ENCODE data around the gene CD8A.

The CD8A gene

GRCh38 chr2:86806059-86806857 lies 15.5 kb upstream of the CD8A start:
- Histone ChIP-seq H3K9ac (ENCODE audit: low read length) (no peak overlapping the region), H3K27ac (ENCODE audit: low read depth, low read length) (no peak overlapping the region), H3K27me3 (ENCODE audit: control insufficient read depth, insufficient read depth, low read length) (peaks cover 9% of the 10 kb centered on the region), H3K36me3 (ENCODE audit: control insufficient read depth, insufficient read depth, low read length) (no peaks in the 10 kb centered on the region), H3K4me3 (ENCODE audit: low read length) (no peak overlapping the region), H3K4me1 (ENCODE audit: control insufficient read depth, insufficient read depth, low read length) (peaks cover 2% of the 10 kb centered on the region)

GRCh38 chr2:86800856-86801567 lies 10.3 kb upstream of the CD8A start:
- H3K4me1 ChIP-seq (ENCODE audit: control insufficient read depth, insufficient read depth, low read length) = no peaks in the 10 kb centered on the region
- no peak overlapping the region for H3K9ac ChIP-seq (ENCODE audit: low read length)
- no peak overlapping the region for H3K27ac ChIP-seq (ENCODE audit: low read depth, low read length)
- no peaks in the 10 kb centered on the region for H3K27me3 ChIP-seq (ENCODE audit: control insufficient read depth, insufficient read depth, low read length)
- H3K4me3 ChIP-seq (ENCODE audit: low read length) = no peak overlapping the region
- no peaks in the 10 kb centered on the region for H3K36me3 ChIP-seq (ENCODE audit: control insufficient read depth, insufficient read depth, low read length)

DNA sequence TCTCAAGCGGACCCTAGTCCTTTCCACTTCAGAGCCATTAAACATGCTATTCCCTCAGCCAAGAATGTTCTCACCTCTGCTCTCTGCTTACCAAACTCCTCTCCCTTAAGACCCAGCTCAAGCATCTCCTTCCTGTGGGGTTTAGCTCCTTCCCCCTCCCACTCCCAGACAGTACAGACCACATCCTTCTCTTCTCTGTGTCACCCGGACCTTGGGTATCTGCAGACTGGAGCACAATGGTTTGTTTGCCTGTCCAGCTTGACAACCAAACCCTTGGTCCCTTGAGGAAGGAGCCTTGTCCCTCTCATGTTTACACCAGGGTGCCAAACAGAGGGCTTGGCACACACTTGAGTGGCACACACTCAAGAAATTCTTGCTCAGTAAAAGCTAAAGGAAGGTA lies 4.1 kb upstream of the CD8A start:
- peaks cover 24% of the 10 kb centered on the region for H3K27me3 ChIP-seq (ENCODE audit: control insufficient read depth, insufficient read depth, low read length)
- no peaks in the 10 kb centered on the region for H3K4me1 ChIP-seq (ENCODE audit: control insufficient read depth, insufficient read depth, low read length)
- H3K36me3 ChIP-seq (ENCODE audit: control insufficient read depth, insufficient read depth, low read length) = no peaks in the 10 kb centered on the region
- no peak overlapping the region for H3K9ac ChIP-seq (ENCODE audit: low read length)
- H3K4me3 ChIP-seq (ENCODE audit: low read length) = no peak overlapping the region
- no peak overlapping the region for H3K27ac ChIP-seq (ENCODE audit: low read depth, low read length)

DNA sequence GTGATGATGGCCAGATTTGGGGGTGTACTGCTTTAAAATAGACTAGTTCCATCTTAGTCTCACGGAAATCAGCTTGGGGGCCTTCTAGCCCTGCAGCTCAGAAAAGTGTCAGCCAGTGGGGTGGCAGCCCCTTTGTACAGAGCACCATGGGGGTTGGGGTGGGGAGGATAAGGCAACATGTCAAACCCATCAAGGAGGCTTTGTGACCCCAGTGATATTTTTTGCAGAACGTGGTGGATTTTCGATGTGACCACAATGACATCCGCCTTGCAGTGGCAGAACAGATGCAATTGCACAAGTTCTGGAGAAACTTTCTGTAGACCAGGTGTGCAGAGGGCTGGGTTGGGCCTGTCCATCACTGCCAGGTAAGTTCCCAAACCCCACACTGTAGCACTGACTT lies 3.0 kb upstream of the CD8A start:
- Histone ChIP-seq H3K9ac (ENCODE audit: low read length) (no peak overlapping the region), H3K27me3 (ENCODE audit: control insufficient read depth, insufficient read depth, low read length) (peaks cover 33% of the 10 kb centered on the region), H3K27ac (ENCODE audit: low read depth, low read length) (no peak overlapping the region), H3K4me1 (ENCODE audit: control insufficient read depth, insufficient read depth, low read length) (no peaks in the 10 kb centered on the region), H3K36me3 (ENCODE audit: control insufficient read depth, insufficient read depth, low read length) (no peaks in the 10 kb centered on the region), H3K4me3 (ENCODE audit: low read length) (no peak overlapping the region)

DNA sequence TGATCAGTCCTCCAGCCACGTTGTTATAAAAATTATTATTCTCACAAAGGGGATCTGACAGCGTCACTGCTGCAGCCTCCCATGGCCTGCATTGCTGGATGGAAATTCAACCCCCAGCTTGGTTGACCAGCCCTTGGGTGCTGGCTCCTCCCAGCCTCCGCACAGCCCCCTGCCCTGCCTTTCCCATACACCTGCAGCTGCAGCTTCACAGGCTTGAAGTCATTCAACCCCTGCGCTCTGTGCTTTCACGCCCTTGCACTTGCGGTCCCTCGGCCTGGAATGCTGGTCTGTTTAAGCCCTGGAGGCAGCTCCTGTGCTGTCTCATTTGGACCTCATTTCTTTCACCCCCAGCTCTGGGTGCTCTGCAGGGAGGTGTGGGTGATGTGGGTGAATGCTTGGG lies 860 bp upstream of the CD8A start:
- H3K27me3 ChIP-seq (ENCODE audit: control insufficient read depth, insufficient read depth, low read length) = peaks cover 36% of the 10 kb centered on the region
- H3K4me1 ChIP-seq (ENCODE audit: control insufficient read depth, insufficient read depth, low read length) = no peaks in the 10 kb centered on the region
- no peaks in the 10 kb centered on the region for H3K36me3 ChIP-seq (ENCODE audit: control insufficient read depth, insufficient read depth, low read length)
- H3K9ac ChIP-seq (ENCODE audit: low read length) = no peak overlapping the region
- no peak overlapping the region for H3K27ac ChIP-seq (ENCODE audit: low read depth, low read length)
- H3K4me3 ChIP-seq (ENCODE audit: low read length) = peak overlapping the region; percentile 14

GRCh38 chr2:86790134-86790675 lies 508 bp downstream of the CD8A start:
- Histone ChIP-seq H3K27me3 (ENCODE audit: control insufficient read depth, insufficient read depth, low read length) (peaks cover 36% of the 10 kb centered on the region), H3K9ac (ENCODE audit: low read length) (no peak overlapping the region), H3K4me1 (ENCODE audit: control insufficient read depth, insufficient read depth, low read length) (no peaks in the 10 kb centered on the region), H3K36me3 (ENCODE audit: control insufficient read depth, insufficient read depth, low read length) (no peaks in the 10 kb centered on the region), H3K4me3 (ENCODE audit: low read length) (no peak overlapping the region), H3K27ac (ENCODE audit: low read depth, low read length) (no peak overlapping the region)

GRCh38 chr2:86789687-86790133 lies 1.0 kb downstream of the CD8A start:
- Histone ChIP-seq H3K27me3 (ENCODE audit: control insufficient read depth, insufficient read depth, low read length) (peaks cover 36% of the 10 kb centered on the region), H3K4me3 (ENCODE audit: low read length) (no peak overlapping the region)

GRCh38 chr2:86788881-86789686 lies 1.6 kb downstream of the CD8A start:
- Histone ChIP-seq H3K4me1 (ENCODE audit: control insufficient read depth, insufficient read depth, low read length) (no peaks in the 10 kb centered on the region), H3K36me3 (ENCODE audit: control insufficient read depth, insufficient read depth, low read length) (no peaks in the 10 kb centered on the region), H3K27ac (ENCODE audit: low read depth, low read length) (no peak overlapping the region), H3K27me3 (ENCODE audit: control insufficient read depth, insufficient read depth, low read length) (peaks cover 36% of the 10 kb centered on the region), H3K4me3 (ENCODE audit: low read length) (peak overlapping the region; percentile 19), H3K9ac (ENCODE audit: low read length) (no peak overlapping the region)

More at GRCh38 chr2:86789687-86790133, 1.0 kb downstream of the CD8A start:
- no peak overlapping the region for H3K27ac ChIP-seq (ENCODE audit: low read depth, low read length)
- no peak overlapping the region for H3K9ac ChIP-seq (ENCODE audit: low read length)
- no peaks in the 10 kb centered on the region for H3K4me1 ChIP-seq (ENCODE audit: control insufficient read depth, insufficient read depth, low read length)
- no peaks in the 10 kb centered on the region for H3K36me3 ChIP-seq (ENCODE audit: control insufficient read depth, insufficient read depth, low read length)

GRCh38 chr2:86788165-86788564 lies 2.5 kb downstream of the CD8A start:
- Histone ChIP-seq H3K27ac (ENCODE audit: low read depth, low read length) (no peak overlapping the region), H3K27me3 (ENCODE audit: control insufficient read depth, insufficient read depth, low read length) (peaks cover 36% of the 10 kb centered on the region), H3K4me1 (ENCODE audit: control insufficient read depth, insufficient read depth, low read length) (no peaks in the 10 kb centered on the region), H3K9ac (ENCODE audit: low read length) (no peak overlapping the region), H3K4me3 (ENCODE audit: low read length) (no peak overlapping the region), H3K36me3 (ENCODE audit: control insufficient read depth, insufficient read depth, low read length) (no peaks in the 10 kb centered on the region)

DNA sequence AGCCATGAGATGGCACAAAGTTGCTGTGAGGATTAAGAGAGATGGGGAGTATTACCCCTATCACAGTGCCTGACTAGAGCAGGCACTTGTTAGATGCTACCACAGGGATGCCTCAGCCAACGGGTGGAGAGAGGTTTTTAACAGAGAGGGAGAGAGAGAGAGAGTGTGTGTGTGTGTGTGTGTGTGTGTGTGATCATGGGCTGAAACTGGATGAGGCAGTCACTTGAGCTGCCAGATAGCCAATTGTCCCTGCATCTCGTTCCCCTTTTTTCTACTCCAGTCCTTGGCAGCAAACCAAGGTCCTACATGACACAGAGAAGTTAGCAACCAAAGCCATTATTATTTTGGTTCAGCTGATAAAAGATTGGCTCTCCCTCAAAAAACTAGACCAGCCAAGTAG lies 3.0 kb downstream of the CD8A start:
- H3K9ac ChIP-seq (ENCODE audit: low read length) = no peak overlapping the region
- H3K27ac ChIP-seq (ENCODE audit: low read depth, low read length) = no peak overlapping the region
- no peaks in the 10 kb centered on the region for H3K4me1 ChIP-seq (ENCODE audit: control insufficient read depth, insufficient read depth, low read length)
- H3K36me3 ChIP-seq (ENCODE audit: control insufficient read depth, insufficient read depth, low read length) = no peaks in the 10 kb centered on the region
- H3K4me3 ChIP-seq (ENCODE audit: low read length) = no peak overlapping the region
- peaks cover 34% of the 10 kb centered on the region for H3K27me3 ChIP-seq (ENCODE audit: control insufficient read depth, insufficient read depth, low read length)

- Histone ChIP-seq H3K4me3 (ENCODE audit: low read length) (no peak overlapping the region), H3K36me3 (ENCODE audit: control insufficient read depth, insufficient read depth, low read length) (no peaks in the 10 kb centered on the region), H3K9ac (ENCODE audit: low read length) (no peak overlapping the region), H3K27me3 (ENCODE audit: control insufficient read depth, insufficient read depth, low read length) (peaks cover 21% of the 10 kb centered on the region), H3K27ac (ENCODE audit: low read depth, low read length) (no peak overlapping the region), H3K4me1 (ENCODE audit: control insufficient read depth, insufficient read depth, low read length) (no peaks in the 10 kb centered on the region)
These were observed 4.6 kb downstream of the CD8A start for GRCh38 chr2:86786001-86786536.

- Histone ChIP-seq H3K4me3 (ENCODE audit: low read length) (no peak overlapping the region), H3K36me3 (ENCODE audit: control insufficient read depth, insufficient read depth, low read length) (no peaks in the 10 kb centered on the region), H3K9ac (ENCODE audit: low read length) (no peak overlapping the region), H3K27ac (ENCODE audit: low read depth, low read length) (no peak overlapping the region), H3K4me1 (ENCODE audit: control insufficient read depth, insufficient read depth, low read length) (no peaks in the 10 kb centered on the region), H3K27me3 (ENCODE audit: control insufficient read depth, insufficient read depth, low read length) (peaks cover 17% of the 10 kb centered on the region)
These were observed 5.3 kb downstream of the CD8A start for GRCh38 chr2:86785456-86785855.
